DND-41 (cell line): ENCODE measurements around the gene SLC25A26.

Source experiments
- ATAC-seq: fragments of 200-7000 bp; cut with Tn5 transposase; 3 replicates; pipeline ENCODE4 v1.9.1; 2021; ENCODE audit warnings: low read depth; ENCODE audit not compliant: insufficient read depth
- DNase-seq: peaks from one replicate; pipeline ENCODE4 v3.0.0-alpha.2; 2020
- H2AFZ ChIP-seq: 2 replicates; pipeline ENCODE4 v1.6.0; 2012; ENCODE audit warnings: low read depth, low read length
- H3K27ac ChIP-seq: 2 replicates; pipeline ENCODE4 v1.5.1; 2012; ENCODE audit warnings: low read length, inconsistent platforms
- H3K27me3 ChIP-seq: fragments of 200-600 bp; sonication (generic); 2 replicates; pipeline ENCODE4 v1.6.0; 2012; ENCODE audit warnings: low read length, mild to moderate bottlenecking, inconsistent platforms; ENCODE audit not compliant: insufficient read depth, poor library complexity
- H3K36me3 ChIP-seq: 2 replicates; pipeline ENCODE4 v1.5.1; 2012; ENCODE audit warnings: low read length, inconsistent platforms; ENCODE audit not compliant: insufficient read depth
- H3K4me1 ChIP-seq: 2 replicates; pipeline ENCODE4 v1.5.1; 2012; ENCODE audit warnings: mild to moderate bottlenecking, low read length; ENCODE audit not compliant: insufficient read depth
- H3K4me2 ChIP-seq: 2 replicates; pipeline ENCODE4 v1.6.0; 2012; ENCODE audit warnings: mild to moderate bottlenecking, moderate library complexity, low read length, inconsistent platforms; ENCODE audit not compliant: insufficient read depth
- H3K4me3 ChIP-seq, 2 experiments: fragments of 200-600 bp in 1 of 2; shearing (Covaris generic) in 1 of 2; 2 replicates each; pipeline ENCODE4 v1.5.1; 2012 to 2016; ENCODE audit warnings: inconsistent platforms in 2 of 2, low read length in 2 of 2, mild to moderate bottlenecking in 2 of 2, low read depth in 1 of 2, moderate library complexity in 1 of 2
- H3K79me2 ChIP-seq: 2 replicates; pipeline ENCODE4 v1.6.0; 2012; ENCODE audit warnings: low read length, inconsistent platforms; ENCODE audit not compliant: insufficient read depth
- H3K9ac ChIP-seq: 2 replicates; pipeline ENCODE4 v1.6.0; 2012; ENCODE audit warnings: low read depth, mild to moderate bottlenecking, inconsistent platforms, low read length, moderate library complexity
- H3K9me3 ChIP-seq: 2 replicates; pipeline ENCODE4 v1.5.1; 2012; ENCODE audit warnings: low read length, moderate library complexity, mild to moderate bottlenecking, inconsistent platforms; ENCODE audit not compliant: insufficient read depth, severe bottlenecking
- H4K20me1 ChIP-seq: 2 replicates; pipeline ENCODE4 v1.6.0; 2012; ENCODE audit warnings: low read length; ENCODE audit not compliant: insufficient read depth
- EZH2 ChIP-seq: IDR thresholded peaks from 3 replicates; pipeline ENCODE4 v1.6.1; 2012; ENCODE audit warnings: borderline replicate concordance, low read depth, mild to moderate bottlenecking, moderate library complexity, low read length, inconsistent platforms; ENCODE audit not compliant: severe bottlenecking
- TF ChIP-seq, protein P1 (sequence below): IDR thresholded peaks from 2 replicates; pipeline ENCODE4 v1.5.1; 2012; ENCODE audit warnings: borderline replicate concordance, low read length, moderate library complexity, mild to moderate bottlenecking; ENCODE audit not compliant: poor library complexity, severe bottlenecking; ENCODE audit errors: extremely low read depth

SLC25A26 gene

GRCh38 chr3:66239513-66240123, 18.8 kb downstream of the SLC25A26 start:
- Histone ChIP-seq H2AFZ (no peak overlapping the region), H3K9ac (no peak overlapping the region), H3K36me3 (peaks cover 29% of the 10 kb centered on the region; the same call in 1 of the 2 replicates), H3K4me1 (peaks cover 4% of the 10 kb centered on the region; the same call in 1 of the 2 replicates), H3K79me2 (no peaks in the 10 kb centered on the region; the same call in 1 of the 2 replicates), H4K20me1 (no peaks in the 10 kb centered on the region), H3K27ac (no peak overlapping the region), H3K9me3 (peaks cover 10% of the 10 kb centered on the region), H3K27me3 (no peaks in the 10 kb centered on the region), H3K4me2 (no peak overlapping the region), H3K4me3 (no peak overlapping the region)
- ATAC-seq (peak; percentile 72), DNase-seq (peak; percentile 13)
- TF ChIP-seq, protein P1, sequence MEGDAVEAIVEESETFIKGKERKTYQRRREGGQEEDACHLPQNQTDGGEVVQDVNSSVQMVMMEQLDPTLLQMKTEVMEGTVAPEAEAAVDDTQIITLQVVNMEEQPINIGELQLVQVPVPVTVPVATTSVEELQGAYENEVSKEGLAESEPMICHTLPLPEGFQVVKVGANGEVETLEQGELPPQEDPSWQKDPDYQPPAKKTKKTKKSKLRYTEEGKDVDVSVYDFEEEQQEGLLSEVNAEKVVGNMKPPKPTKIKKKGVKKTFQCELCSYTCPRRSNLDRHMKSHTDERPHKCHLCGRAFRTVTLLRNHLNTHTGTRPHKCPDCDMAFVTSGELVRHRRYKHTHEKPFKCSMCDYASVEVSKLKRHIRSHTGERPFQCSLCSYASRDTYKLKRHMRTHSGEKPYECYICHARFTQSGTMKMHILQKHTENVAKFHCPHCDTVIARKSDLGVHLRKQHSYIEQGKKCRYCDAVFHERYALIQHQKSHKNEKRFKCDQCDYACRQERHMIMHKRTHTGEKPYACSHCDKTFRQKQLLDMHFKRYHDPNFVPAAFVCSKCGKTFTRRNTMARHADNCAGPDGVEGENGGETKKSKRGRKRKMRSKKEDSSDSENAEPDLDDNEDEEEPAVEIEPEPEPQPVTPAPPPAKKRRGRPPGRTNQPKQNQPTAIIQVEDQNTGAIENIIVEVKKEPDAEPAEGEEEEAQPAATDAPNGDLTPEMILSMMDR: no peak
- TF ChIP-seq EZH2: no peak

- Histone ChIP-seq H3K4me1 (peaks cover 4% of the 10 kb centered on the region; the same call in 1 of the 2 replicates), H3K27ac (no peak overlapping the region), H3K27me3 (no peaks in the 10 kb centered on the region), H2AFZ (no peak overlapping the region), H3K36me3 (peaks cover 35% of the 10 kb centered on the region; the same call in 1 of the 2 replicates), H3K79me2 (no peaks in the 10 kb centered on the region), H3K4me3 (no peak overlapping the region), H3K4me2 (no peak overlapping the region), H3K9ac (no peak overlapping the region), H4K20me1 (no peaks in the 10 kb centered on the region), H3K9me3 (peaks cover 10% of the 10 kb centered on the region)
- DNase-seq (no peak), ATAC-seq (no peak)
- TF ChIP-seq, protein P1: no peak
- no peak for TF ChIP-seq EZH2
Measured at GRCh38 chr3:66241466-66241865, 20.7 kb downstream of the SLC25A26 start.

DNA sequence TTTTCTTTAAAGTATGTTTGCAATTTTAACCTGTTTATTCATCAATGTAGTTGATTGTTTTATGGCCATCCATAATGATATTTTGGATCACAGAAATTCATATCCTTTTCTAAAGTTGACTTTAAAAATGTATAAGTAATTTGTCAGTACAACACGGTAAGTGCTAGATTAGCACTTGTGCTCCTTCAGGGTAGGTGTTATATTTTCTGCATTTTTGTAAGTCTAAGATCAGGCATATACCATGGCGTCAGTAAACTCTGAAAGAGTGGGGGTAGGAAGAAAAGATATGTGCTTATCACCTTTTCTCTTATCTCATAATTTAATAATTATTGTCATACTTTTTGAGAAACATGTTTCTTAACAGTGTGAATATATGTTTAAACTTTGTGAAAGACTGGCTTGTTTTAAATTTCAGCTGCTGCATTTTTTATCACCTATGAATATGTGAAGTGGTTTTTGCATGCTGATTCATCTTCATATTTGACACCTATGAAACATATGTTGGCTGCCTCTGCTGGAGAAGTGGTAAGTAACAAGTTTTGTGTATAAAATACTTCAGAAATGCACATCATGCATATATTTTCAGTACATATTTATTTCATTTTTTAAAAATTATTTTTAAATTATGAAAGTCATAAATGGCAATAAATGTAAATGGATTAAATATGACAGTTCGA, 22.1 kb downstream of the SLC25A26 start:
- no peaks in the 10 kb centered on the region for H4K20me1 ChIP-seq
- ATAC-seq: no peak
- H3K9me3 ChIP-seq: peaks cover 10% of the 10 kb centered on the region
- H3K79me2 ChIP-seq: no peaks in the 10 kb centered on the region
- no peak overlapping the region for H3K9ac ChIP-seq
- peaks cover 37% of the 10 kb centered on the region; the same call in 1 of the 2 replicates for H3K36me3 ChIP-seq
- no peak overlapping the region for H3K27ac ChIP-seq
- H3K4me3 ChIP-seq: no peak overlapping the region
- no peak for DNase-seq
- no peaks in the 10 kb centered on the region for H3K27me3 ChIP-seq
- no peak overlapping the region for H2AFZ ChIP-seq
- no peak overlapping the region for H3K4me2 ChIP-seq
- TF ChIP-seq, protein P1: no peak
- TF ChIP-seq EZH2: no peak
- peaks cover 4% of the 10 kb centered on the region; the same call in 1 of the 2 replicates for H3K4me1 ChIP-seq
